Measurements from ENCODE around the gene KANK3.
"Not testable (repeated sequence)": the region's sequence is repeated elsewhere in the genome, so short reads cannot be mapped to it uniquely, and the experiment has no call there.

Gene KANK3

DNA sequence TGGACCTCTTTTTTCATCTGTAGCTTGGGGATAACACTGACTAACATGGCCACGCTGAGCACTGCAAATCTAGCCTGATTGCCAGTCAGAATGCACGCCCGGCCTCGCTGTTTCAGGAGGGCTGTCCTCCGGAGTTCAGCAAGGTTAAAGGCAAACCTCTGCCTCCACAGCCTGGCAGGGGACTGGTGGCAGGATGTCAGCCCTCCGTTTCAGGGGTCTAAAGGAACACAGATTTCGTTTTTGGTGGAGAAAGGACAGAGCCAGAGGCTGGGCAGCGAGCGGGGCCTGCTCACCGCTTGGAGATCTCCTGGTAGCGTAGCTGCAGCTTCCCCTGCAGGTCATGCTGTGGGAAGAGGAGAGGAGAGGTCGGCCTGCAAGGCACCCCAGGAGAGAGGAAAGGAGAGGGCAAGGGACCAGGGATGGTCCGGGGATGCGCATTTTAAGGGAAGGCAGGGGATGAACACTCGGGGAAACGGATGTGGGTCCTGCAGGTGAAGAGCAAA lies 22.4 kb downstream of the KANK3 start:
- TF ChIP-seq TAF1 (IDR thresholded peaks at IDR 0.05; ENCODE audit: borderline replicate concordance, low read depth, low read length): no peak
- TF ChIP-seq POLR2A (IDR thresholded peaks at IDR 0.05; ENCODE audit: low read depth, low read length): no peak
- no peak for TF ChIP-seq POLR2AphosphoS5 (IDR thresholded peaks at IDR 0.05; ENCODE audit: low read depth, low read length)
- FAIRE-seq (no peak), DNase-seq (ENCODE audit: insufficient read length) (no peak)

GRCh38 chr19:8319807-8320520 lies 23.1 kb downstream of the KANK3 start:
- FAIRE-seq (no peak), DNase-seq (ENCODE audit: insufficient read length) (no peak)
- TF ChIP-seq TAF1 (IDR thresholded peaks at IDR 0.05; ENCODE audit: borderline replicate concordance, low read depth, low read length) (no peak), POLR2A (IDR thresholded peaks at IDR 0.05; ENCODE audit: low read depth, low read length) (no peak)

- not testable (repeated sequence) for DNase-seq (ENCODE audit: insufficient read length); FAIRE-seq
Observed at GRCh38 chr19:8318835-8319234, 24.2 kb downstream of the KANK3 start.

- TF ChIP-seq TAF1 (IDR thresholded peaks at IDR 0.05; ENCODE audit: borderline replicate concordance, low read depth, low read length) (no peak), POLR2A (IDR thresholded peaks at IDR 0.05; ENCODE audit: low read depth, low read length) (peak; percentile 25; the same call in 1 of the 2 replicates), POLR2AphosphoS5 (IDR thresholded peaks at IDR 0.05; ENCODE audit: low read depth, low read length) (0 out of 2 replicates have a peak, but pooled peaks have one; percentile 43)
- no peak for FAIRE-seq
- no peak for DNase-seq (ENCODE audit: insufficient read length)
Observed at GRCh38 chr19:8316351-8317125, 26.5 kb downstream of the KANK3 start.

DNA sequence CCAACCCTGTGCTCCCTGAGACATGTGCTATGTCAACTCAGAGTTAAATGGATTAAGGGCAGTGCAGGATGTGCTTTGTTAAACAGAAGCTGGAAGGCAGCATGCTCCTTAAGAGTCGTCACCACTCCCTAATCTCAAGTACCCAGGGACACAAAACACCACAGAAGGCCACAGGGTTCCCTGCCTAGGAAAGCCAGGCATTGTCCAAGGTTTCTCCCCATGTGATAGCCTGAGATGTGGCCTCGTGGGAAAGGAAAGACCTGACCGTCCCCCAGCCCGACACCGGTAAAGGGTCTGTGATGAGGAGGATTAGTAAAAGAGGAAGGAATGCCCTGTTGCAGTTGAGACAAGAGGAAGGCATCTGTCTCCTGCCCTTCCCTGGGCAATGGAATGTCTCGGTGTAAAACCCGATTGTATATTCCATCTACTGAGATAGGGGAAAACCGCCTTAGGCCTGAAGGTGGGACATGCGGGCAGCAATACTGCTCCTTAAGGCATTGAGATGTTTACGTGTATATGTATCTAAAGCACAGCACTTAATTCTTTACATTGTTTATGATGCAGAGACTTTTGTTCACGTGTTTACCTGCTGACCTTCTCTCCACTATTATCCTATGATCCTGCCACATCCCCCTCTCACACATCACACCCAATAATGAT lies 28.0 kb downstream of the KANK3 start:
- not testable (repeated sequence) for FAIRE-seq; DNase-seq (ENCODE audit: insufficient read length)

- DNase-seq (ENCODE audit: insufficient read length): no peak
- no peak for FAIRE-seq
- TF ChIP-seq POLR2AphosphoS5 (IDR thresholded peaks at IDR 0.05; ENCODE audit: low read depth, low read length) (no peak), TAF1 (IDR thresholded peaks at IDR 0.05; ENCODE audit: borderline replicate concordance, low read depth, low read length) (no peak), POLR2A (IDR thresholded peaks at IDR 0.05; ENCODE audit: low read depth, low read length) (no peak)
Observed at GRCh38 chr19:8311461-8312260, 31.4 kb downstream of the KANK3 start.

GRCh38 chr19:8310342-8311055 lies 32.6 kb downstream of the KANK3 start:
- no peak for DNase-seq (ENCODE audit: insufficient read length)
- no peak for TF ChIP-seq POLR2A (IDR thresholded peaks at IDR 0.05; ENCODE audit: low read depth, low read length)
- TF ChIP-seq TAF1 (IDR thresholded peaks at IDR 0.05; ENCODE audit: borderline replicate concordance, low read depth, low read length): no peak
- no peak for TF ChIP-seq POLR2AphosphoS5 (IDR thresholded peaks at IDR 0.05; ENCODE audit: low read depth, low read length)
- no peak for FAIRE-seq

DNA sequence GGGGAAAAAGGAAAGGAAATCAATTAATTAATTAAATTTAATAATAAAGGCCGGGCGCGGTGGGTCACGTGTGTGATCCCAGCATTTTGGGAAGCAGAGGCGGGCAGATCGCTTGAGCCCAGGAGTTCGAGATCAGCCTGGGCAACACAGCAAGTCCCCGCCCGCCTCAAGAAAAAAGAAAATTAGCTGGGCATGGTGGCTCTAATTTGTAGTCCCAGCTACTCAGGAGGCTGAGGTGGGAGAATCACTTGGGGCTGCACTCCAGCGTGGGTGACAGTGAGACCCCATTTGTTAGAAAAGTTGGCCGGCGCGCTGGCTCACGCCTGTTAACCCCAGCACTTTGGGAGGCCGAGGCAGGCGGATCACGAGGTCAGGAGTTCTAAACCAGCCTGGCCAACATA lies 34.2 kb downstream of the KANK3 start:
- FAIRE-seq: no peak

GRCh38 chr19:8307965-8308866 lies 34.8 kb downstream of the KANK3 start, which contains the start of gene CD320:
TSS of gene CD320 (minus strand) at chr19:8308358. CDS start at chr19:8308290, 68 bp downstream.
- peak; percentile 97 for DNase-seq (ENCODE audit: insufficient read length)
- peak; percentile 93 for TF ChIP-seq POLR2A (IDR thresholded peaks at IDR 0.05; ENCODE audit: low read depth, low read length)
- TF ChIP-seq TAF1 (IDR thresholded peaks at IDR 0.05; ENCODE audit: borderline replicate concordance, low read depth, low read length): peak; percentile 63
- TF ChIP-seq POLR2AphosphoS5 (IDR thresholded peaks at IDR 0.05; ENCODE audit: low read depth, low read length): peak; percentile 90
- peak; percentile 99 for FAIRE-seq

More for the DNA sequence above, 34.2 kb downstream of the KANK3 start:
- DNase-seq (ENCODE audit: insufficient read length): no peak
- no peak for TF ChIP-seq POLR2A (IDR thresholded peaks at IDR 0.05; ENCODE audit: low read depth, low read length)

DNA sequence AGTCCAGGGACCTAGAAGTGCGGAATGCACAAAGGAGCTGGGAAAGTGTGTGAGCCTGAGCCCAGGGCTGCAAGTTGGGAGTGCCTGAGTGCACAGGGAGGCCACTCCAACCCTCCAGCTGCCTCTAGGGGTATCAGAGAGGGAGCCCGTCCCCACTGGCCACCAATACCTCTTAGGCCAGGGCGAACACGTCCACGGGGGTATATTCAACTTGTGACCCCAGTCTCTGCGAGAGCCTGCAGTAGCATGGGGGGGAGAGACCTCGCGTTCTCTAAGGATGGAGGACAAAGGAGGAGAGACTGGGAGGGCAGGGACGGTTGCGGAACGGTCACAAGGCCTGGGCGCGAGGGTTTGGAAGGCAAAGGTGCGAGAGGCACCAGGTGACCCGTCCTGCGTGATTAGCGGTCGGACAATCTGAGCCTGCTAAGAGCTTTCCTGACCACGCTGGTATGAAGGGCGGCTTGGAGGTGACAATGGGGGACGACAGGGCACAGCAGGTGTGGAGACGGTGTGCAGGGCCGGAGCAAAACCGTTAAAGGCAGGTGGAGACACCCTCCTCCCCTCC lies 35.6 kb downstream of the KANK3 start:
- no peak for TF ChIP-seq TAF1 (IDR thresholded peaks at IDR 0.05; ENCODE audit: borderline replicate concordance, low read depth, low read length)
- no peak for TF ChIP-seq POLR2A (IDR thresholded peaks at IDR 0.05; ENCODE audit: low read depth, low read length)
- TF ChIP-seq POLR2AphosphoS5 (IDR thresholded peaks at IDR 0.05; ENCODE audit: low read depth, low read length): no peak
- DNase-seq (ENCODE audit: insufficient read length) (no peak), FAIRE-seq (no peak)
